HG03045 (cell line): ENCODE measurements around the gene KIFC3.
"Not testable (repeated sequence)": the region's sequence is repeated elsewhere in the genome, so short reads cannot be mapped to it uniquely, and the experiment has no call there.

Experiments used
- ATAC-seq: cut with Tn5 transposase; IDR thresholded peaks from one replicate; pipeline ENCODE4 v1.9.1; 2021; ENCODE audit warnings: mild to moderate bottlenecking, moderate library complexity; ENCODE audit not compliant: unreplicated experiment

Gene KIFC3

DNA sequence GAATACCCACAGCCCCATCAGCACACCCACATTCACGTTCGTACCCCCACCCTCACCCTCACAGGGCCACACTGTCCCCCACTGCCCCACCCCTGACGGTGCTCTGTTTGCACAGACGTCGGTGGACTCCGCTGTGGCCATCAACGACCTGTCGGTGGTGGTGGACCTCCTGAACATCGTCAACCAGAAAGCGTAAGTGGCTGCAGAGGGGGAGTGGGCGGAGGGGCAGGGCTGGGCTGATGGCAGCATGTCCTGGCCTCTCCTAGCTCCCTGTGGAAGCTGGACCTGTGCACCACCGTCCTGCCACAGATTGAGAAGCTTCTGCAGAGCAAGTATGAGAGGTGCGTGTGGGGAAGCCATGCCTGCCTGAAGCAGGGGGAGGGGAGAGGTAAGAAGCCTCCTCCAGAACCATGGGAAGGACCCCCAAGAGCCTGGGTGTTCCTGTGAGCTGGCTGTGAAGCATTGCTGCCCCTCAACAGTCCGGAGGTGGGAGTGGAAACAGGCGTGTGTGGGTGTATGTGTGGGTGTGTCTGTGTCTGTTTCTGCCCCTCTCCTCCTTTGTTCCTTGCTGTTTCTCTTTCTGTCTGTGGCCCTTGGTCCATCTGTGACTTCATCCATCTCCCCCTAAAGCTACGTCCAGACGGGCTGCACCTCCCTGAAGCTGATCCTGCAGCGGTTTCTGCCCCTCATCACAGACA is 46.4 kb downstream of the KIFC3 start:
- no peak for ATAC-seq

DNA sequence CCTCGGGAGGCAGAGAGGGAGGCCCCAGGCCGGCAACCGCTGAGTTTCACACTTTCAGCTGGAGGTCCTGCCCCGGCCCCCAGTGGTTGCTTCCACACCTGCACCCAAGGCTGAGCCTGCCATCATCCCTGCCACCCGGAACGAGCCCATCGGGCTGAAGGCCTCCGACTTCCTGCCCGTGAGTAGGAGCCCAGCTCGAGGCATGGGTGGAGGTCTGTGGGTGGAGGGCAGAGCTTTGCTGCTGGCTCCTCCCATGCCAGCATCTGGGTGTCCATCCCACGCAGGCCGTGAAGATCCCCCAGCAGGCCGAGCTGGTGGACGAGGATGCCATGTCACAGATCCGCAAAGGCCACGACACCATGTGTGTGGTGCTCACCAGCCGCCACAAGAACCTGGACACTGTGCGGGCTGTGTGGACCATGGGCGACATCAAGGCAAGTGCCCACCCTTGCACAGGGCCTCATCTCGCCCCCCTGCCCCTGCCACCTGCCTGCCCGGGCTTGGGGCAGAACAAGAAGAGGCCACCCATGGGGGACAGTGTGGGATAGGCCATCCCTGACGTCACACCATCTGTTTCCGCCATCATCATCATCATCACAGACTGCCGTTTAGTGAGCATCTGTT is 47.1 kb downstream of the KIFC3 start:
- ATAC-seq = no peak

DNA sequence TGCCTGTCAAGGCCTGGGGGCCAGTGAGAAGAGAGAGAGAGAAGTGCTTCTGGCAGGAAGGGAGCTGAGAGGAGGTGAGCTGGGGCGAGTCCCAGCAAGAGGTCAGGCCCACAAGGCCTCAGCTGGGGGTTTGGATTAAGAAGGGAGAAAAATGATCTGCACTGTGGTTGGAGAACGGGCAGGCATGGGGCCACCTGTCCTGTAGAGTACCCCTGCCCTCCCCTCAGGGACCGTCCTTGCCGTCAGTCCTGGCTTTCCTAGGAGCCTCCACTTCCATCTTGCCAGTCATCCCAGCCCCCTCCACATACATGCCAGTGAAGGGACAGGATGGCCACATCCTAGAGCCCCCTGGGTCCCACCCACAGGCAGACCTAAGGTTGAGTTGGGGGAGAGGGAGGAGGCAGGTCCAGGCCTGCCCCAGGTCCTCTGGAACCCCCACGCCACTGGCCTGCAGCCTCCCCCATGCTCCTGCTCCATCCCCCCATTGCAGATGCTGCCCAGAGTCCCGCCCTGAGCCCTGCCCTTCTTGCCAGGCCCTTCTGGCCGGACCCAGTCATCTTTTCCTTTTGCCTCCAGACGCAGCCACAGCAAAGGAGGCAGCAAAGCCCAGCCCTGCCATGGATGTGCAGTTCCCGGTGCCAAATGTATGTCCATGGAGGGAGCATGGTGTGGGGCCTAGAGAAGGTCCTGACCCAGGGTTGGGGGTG is 47.8 kb downstream of the KIFC3 start:
- no peak for ATAC-seq

DNA sequence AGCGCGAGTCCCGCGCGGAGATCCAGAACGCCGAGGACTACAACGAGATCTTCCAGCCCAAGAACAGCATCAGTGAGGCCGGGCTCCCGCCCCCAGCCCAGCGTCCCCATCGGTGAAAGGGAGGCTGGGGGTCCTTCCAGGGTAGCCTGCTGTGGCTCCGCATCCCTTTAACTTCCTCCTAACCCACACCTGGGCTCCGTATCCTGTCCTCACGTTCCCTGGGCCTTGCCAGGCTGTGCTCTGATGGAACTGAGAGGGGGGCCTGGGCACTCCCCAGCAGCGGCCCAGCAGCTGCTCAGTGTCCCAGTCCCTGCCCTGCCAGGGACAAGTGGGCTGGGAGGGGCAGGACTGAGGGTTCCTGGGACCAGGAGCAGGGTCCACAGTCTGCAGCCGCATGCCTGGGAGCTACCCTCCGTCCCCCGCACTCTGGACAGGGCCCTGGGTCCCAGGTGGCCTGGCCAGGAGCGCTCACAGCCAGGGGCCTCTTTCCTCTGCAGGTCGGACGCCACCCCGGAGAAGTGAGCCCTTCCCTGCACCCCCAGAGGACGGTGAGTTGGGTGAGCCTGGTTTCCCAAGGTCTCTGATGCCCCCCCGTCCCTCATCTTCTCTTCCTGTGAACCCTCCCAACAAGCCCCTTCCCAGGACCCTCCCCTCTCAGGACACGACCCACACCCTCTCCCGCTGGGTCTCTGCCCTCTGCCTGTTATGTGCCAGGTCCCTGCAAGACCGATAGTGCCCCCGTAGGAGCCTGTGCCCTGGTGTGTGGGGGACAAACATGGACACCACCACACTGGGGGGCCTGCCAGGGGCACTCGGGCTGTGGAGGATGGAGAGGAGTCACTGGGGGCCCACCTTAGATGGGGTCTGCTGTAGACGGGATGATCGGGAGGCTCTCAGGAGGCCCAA is 48.6 kb downstream of the KIFC3 start:
- ATAC-seq = no peak

DNA sequence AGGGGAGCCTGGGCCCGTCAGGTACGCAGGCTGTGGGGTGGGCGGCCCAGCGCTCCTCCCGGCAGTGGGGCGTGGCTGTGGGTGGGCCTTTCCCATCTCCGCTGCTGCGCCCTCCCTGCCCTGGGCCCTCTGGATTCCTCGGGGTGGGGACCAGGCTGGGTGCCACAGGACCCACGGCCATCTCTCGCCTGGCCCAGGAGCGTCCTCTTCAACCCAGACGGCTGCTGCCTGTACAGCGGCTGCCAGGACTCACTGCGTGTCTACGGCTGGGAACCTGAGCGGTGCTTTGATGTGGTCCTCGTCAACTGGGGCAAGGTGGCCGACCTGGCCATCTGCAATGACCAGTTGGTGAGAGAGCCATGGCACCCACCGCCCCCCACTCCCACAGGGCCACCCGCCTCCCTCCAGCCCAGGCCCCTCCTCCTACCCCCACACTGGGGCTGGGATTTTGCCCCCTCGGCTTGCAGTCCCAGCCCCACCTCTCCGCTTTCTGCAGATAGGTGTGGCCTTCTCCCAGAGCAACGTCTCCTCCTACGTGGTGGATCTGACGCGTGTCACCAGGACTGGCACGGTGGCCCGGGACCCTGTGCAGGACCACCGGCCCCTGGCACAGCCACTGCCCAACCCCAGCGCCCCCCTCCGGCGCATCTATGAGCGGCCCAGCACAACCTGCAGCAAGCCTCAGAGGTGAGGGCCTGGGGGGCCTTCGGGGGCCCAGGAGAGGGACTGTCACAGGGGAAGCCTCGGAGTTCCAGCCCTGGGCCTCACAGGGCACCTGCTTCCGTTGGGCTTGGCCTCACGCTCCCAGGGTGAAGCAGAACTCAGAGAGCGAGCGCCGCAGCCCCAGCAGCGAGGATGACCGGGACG is 49.5 kb downstream of the KIFC3 start:
- ATAC-seq = no peak

DNA sequence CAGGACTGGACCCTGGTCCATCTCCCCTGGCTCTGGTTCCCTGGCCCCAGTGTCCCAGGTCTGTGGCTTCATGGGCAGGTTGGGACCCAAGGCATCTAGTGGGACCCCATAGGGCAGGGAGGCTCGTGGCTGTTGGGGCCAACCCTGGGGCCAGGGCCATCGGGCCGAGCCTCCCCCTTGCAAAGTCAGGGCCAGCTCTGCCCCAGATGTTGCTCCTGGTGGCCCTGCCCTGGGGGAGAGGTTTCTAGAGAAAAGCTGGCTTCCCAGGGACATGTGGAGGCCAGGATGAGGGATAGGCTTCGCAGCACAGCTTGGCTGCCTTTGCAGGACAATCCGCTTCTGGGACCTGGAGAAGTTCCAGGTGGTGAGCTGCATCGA is 50.1 kb downstream of the KIFC3 start:
- ATAC-seq = no peak

DNA sequence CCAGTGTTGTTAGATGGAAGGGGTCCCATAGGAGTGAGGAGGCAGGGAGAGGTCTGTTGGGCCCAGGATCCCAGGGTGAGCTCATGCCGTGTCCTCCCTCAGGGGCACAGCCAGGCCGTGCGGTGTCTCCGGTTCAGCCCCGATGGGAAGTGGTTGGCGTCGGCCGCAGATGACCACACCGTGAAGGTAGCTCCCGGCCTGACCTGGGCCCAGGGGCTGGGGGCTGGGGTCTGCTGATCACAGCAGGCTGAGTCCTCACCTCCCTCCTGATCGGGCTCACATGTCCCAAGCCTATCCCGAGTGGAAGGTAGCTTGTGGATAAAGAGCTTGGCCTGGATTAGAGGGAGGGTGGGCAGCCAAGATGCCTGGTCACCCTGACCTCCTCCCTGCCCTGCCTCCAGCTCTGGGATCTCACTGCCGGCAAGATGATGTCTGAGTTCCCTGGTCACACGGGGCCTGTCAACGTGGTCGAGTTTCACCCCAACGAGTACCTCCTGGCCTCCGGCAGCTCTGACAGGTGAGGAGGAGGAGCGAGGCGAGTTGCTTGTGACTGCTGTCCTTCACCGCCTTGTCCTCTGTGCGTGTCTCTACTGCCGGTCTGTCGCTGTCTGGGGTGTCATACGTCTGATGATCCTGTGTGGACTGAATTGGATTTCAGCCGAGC is 50.6 kb downstream of the KIFC3 start:
- ATAC-seq = no peak

DNA sequence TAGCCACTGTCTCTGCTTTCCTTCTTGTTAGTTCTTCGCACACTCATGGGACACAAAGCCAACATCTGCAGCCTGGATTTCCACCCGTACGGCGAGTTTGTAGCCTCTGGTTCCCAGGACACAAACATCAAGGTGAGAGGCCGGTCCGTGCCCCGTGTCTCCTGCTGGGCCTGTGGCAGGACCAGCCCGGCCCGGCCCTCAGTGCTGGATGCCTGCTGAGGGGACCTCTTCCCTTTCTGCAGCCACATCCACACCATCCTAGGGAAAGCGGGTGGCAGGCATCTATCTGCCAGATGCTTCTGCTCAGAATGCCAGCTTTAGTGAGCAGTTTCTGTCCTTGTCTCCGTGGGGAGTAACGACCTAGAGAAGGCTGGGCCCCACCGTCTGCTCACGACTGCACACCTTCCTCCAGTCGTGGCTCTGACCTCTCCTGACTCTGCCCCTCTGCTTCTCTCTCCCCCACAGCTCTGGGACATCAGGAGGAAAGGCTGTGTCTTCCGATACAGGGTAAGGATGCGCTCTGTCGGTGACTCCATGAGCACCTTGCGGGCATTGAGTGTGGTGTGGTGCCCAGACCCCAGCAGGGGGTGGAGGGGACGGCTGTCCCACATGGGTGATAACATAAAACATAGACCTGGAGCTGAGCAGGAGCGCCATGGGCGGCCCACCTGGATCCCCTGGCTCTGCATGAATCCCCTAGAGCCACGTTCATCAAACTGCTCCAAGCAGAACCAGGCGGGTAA is 51.3 kb downstream of the KIFC3 start:
- ATAC-seq = no peak

DNA sequence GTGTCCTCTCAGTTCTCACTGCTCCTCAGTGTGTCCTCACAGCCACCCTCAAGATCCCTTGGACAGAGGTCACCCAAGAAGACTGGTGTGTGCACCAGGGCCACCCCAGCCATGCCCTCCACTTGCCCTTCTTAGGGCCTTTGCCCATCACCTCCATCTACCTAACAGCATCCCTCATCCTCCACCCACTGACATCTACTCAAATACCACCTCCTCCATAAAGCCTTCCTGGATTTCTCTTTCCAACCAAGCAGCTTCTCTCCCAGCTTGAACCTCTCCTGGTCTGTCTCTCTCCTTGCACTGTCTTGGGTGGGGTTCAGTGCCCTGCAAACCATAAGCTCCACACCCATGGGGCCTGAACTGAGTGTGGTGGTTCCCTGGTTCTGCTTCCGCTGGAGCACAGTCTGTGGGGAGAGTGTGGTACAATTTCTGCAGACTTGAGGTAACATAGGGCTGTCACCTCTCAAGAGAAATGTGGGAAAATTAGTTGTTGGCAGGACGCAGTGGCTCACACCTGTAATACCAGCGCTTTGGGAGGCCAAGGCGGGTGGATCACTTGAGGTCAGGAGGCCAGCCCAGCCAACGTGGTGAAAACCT is 52.3 kb downstream of the KIFC3 start:
- no peak for ATAC-seq

DNA sequence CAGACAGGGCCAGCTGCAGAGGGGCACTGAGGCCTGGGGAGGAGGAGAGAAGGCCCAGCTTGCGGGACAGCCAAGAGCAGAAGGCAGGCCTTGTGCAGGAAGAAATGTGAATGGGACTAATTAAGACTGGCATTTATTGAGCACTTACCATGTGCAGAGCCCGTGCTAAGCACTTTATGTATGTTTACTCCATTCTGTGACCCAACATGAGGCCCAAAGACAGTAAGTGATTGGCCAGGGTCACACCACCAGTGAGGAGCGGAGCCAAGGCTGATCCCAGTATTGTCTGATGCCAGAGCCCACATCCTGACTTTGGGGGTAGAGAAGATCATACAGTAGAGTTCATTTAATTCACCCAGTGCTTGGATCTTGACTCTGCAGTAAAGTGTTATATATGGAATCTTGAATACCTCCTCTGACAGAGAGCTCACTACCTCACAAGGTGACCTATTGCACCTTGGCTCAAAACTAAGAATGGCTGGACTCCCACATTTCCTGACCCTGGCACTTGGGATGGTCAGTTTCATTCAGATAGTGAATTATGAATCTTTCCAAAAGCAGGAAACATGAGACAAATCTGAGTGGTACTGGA is 53.1 kb downstream of the KIFC3 start:
- no peak for ATAC-seq

DNA sequence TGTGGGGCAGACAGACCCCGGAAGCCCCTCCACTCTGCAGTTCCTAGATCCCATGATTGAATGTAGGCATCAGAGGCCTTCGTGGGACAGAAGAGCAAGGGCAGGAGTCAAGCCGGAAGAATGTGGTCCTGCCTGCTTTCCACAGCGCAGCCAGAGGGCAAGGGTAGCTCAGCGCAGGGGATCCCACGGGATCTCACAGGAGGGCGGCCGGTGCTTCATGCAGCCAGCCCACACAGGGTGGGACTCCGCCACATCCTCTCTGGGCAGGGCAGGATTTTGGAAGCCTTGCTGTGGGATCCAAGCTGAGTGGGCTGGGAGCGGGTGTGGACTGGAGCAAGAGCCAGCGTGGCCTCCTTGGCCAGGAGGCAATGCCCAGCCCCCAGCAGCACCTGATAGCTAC is 53.7 kb downstream of the KIFC3 start:
- ATAC-seq = no peak

DNA sequence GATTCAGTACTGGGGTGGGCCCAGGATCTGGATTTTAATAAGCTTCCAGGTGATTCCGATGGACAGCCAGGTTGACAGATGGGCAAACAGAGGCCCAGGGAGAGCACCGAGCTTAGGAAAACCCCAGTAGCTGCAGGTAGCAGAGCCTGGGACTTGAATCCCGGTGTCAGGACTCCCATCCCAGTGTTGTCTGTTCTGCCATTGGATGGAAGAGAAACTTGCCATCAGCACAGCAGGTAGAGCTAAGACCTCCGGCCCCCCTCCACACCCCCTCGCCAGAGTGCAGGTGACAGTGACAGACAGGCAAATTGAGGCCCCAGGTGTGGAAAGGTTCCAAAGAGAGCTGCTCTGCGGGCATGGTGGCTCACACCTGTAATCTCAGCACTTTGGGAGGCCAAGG is 54.3 kb downstream of the KIFC3 start:
- no peak for ATAC-seq

DNA sequence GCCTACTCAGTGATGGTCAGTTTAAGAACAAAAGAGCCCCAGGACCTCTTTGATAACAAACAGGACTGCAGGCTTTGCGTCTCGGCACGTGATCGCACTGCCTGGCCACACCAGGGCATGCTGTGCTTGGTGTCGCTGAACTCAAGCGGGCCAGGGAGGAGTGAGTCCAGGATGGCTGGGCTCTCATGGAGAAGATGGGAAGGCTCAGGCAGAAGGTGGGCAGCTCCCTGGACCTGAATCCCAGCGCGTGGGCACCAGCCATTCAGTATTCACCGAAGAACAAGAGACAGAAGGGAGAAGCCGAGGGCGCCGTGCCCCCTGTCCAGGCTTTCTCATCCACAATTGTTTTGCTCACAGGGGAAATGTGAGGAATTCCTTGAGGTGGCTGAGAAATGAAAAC is 54.8 kb downstream of the KIFC3 start:
- ATAC-seq = no peak

DNA sequence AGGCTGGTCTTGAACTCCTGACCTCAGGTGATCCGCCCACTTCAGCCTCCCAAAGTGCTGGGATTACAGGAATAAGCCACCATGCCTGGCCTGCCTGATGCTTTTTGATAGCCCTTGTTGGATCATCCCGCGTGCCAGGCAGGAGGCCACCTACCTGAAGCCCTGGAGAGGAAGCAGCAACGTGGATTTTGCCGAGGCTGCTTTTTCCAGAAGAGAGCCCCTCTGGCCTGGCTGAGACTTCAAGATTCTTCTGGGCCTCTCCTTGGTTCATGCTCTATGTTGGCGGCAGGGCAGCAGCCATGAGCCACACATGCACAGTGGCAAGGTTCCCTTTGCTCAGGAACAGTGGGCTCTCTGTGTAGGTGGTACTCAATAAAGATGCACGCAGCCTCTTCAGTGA is 55.2 kb downstream of the KIFC3 start:
- ATAC-seq = no peak

DNA sequence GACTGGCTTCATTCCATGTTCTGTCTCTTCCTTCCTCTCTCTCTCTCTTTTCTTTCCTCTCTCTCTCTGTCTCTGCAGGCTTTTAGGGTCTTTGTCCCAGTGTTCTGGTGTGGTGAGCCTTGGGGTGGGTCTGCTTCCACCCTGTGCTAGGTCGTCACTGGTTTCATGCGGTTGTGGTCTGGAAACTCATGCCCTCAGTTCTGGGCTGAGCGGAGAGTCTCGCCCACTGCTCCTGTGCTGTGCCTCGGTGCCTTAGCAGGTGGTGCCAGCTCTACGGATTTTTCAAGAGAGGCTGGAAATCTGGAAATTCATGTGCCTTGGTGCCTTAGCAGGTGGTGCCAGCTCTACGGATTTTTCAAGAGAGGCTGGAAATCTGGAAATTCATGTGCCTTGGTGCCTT is 56.0 kb downstream of the KIFC3 start:
- not testable (repeated sequence) for ATAC-seq

DNA sequence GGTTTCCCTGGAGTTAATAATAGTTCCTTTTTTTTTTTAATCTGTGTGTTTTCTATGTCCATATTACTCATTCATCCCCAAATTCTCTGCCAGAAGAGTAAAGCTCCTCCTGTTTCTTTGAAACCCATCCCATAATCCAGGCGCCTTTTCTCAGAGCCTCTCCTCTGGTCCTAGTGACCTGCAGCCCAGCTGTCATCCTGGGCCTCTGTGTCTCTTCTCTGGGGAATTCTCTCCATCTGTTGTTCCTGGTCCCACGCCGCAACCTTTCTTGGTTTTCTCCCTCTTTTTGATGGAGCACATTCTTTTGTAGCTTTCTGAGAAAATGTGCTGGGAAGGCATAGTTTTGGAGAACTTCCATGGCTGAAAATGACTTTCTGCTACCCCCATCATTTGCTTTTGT is 56.5 kb downstream of the KIFC3 start:
- no peak for ATAC-seq

DNA sequence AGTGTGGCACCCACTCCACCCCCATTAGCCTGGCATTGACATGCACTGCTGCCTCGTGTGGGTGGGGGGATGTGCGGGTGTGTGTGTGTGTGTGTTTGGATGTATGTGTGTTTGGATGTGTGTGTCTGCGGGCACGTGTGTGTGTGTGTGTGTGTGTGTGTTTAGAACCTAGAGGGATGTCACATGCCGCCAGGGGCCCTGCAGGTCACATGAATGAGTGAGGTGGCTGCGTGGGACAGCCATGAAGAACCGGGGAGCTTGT is 57.7 kb downstream of the KIFC3 start:
- ATAC-seq = no peak

DNA sequence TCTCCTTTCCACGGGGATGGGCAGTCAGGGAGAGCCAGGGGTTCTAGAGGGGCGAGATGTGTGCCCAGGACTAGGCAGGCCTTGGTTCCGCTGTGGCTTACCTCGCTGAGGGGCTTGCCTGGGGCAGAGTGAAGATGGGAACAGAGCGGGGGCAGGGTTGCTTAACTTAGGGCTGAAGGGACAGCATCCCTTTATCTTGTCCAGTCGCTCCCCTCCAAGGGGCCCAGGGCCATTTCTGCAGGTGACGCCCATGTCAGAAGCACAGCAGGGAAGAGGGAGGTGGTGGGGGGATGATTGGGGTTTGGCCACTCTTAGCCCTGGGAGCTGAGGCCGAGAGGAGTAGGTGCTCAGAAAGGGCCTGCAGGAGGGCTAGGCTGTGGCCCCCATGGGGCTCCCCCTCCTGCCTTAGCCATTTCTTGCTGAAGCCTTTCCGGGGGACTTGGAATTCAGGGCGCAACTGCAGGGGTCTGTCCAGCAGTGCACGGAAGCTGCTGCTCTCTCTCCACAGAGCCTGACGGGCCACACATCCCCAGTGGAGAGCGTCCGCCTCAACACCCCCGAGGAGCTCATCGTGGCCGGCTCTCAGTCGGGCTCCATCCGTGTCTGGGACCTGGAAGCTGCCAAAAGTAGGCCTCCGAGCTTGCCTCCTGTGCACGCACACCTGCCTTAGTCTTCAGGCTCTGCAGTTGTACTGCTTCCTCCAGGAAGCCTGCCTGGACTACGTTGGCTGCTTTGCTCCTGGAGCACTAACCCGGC is 58.2 kb downstream of the KIFC3 start:
- ATAC-seq = no peak
